Smooth muscle cell (in vitro differentiated cells): ENCODE measurements around the gene TSR3. TPM values are rescaled to one million over a fixed set of nuclear protein-coding genes. Genes with fewer than 3 reads are reported as not detected.

Experiments used
- DNase-seq: peaks from one replicate; lab custom pipeline; 2025; ENCODE audit not compliant: unreplicated experiment; lab: John Stamatoyannopoulos, UW
- H2AFZ ChIP-seq: fragments of 200-600 bp; sonication (generic); 2 replicates; pipeline ENCODE4 v1.6.0; 2016; ENCODE audit warnings: antibody characterized with exemption, low read depth, mild to moderate bottlenecking
- H3F3A ChIP-seq: fragments of 200-600 bp; sonication (generic); 2 replicates; pipeline ENCODE4 v1.6.0; 2017; ENCODE audit warnings: antibody characterized with exemption, low read depth
- H3K27ac ChIP-seq: fragments of 200-600 bp; sonication (generic); 2 replicates; pipeline ENCODE4 v1.5.1; 2016; ENCODE audit warnings: low read depth, mild to moderate bottlenecking
- H3K27me3 ChIP-seq: fragments of 200-600 bp; sonication (generic); 2 replicates; pipeline ENCODE4 v1.6.1; 2016; ENCODE audit warnings: low read depth, mild to moderate bottlenecking
- H3K36me3 ChIP-seq: fragments of 200-600 bp; sonication (generic); 2 replicates; pipeline ENCODE4 v1.5.1; 2016; ENCODE audit warnings: low read depth
- H3K4me1 ChIP-seq: fragments of 200-600 bp; sonication (generic); 2 replicates; pipeline ENCODE4 v1.5.1; 2016; ENCODE audit warnings: low read depth
- H3K4me2 ChIP-seq: fragments of 200-600 bp; sonication (generic); 2 replicates; pipeline ENCODE4 v1.6.0; 2016; ENCODE audit warnings: mild to moderate bottlenecking
- H3K4me3 ChIP-seq: fragments of 200-600 bp; sonication (generic); 2 replicates; pipeline ENCODE4 v1.5.1; 2016; ENCODE audit warnings: mild to moderate bottlenecking
- H3K79me2 ChIP-seq: fragments of 200-600 bp; sonication (generic); 2 replicates; pipeline ENCODE4 v1.6.0; 2016; ENCODE audit warnings: low read depth, mild to moderate bottlenecking
- H3K9ac ChIP-seq: fragments of 200-600 bp; sonication (generic); 2 replicates; pipeline ENCODE4 v1.6.0; 2016; ENCODE audit warnings: low read depth
- H3K9me3 ChIP-seq: fragments of 200-600 bp; sonication (generic); replicated peaks from 2 replicates; pipeline ENCODE4 v1.5.1; 2016; ENCODE audit warnings: low read depth
- H4K20me1 ChIP-seq: fragments of 200-600 bp; sonication (generic); 2 replicates; pipeline ENCODE4 v1.6.0; 2016; ENCODE audit warnings: low read depth
- WGBS: methylation state at CpG from one replicate; pipeline ENCODE4 v1.1.7; 2016; ENCODE audit warnings: low lambda C conversion rate; 5-methylcytosine and 5-hydroxymethylcytosine counted together
- polyA plus RNA-seq: library from polyadenylated mRNA; unstranded; fragments of >200 nt; fragmentation: Nextera tagmentation; extraction: Ambion mirVana; gene quantifications from 2 replicates; pipeline ENCODE4 v1.2.1, GENCODE V29; 2016
- total RNA-seq: library from RNA; depleted of rRNA; stranded (reverse); fragments of >200 nt; gene quantifications from 2 replicates; pipeline ENCODE4 v1.2.3, GENCODE V29; 2014
- TF ChIP-seq, protein P1 (sequence below): fragments of 200-600 bp; sonication (generic); IDR thresholded peaks from 2 replicates; pipeline ENCODE4 v1.5.1; 2017; ENCODE audit warnings: borderline replicate concordance, mild to moderate bottlenecking, antibody characterized with exemption; ENCODE audit not compliant: insufficient read depth, poor library complexity, severe bottlenecking

Gene TSR3
- total and polyA plus RNA-seq, 2 experiments from 2014 or later = 54.9 to 142 TPM

- Histone ChIP-seq H3K79me2 (no peaks in the 10 kb centered on the region), H3K9me3 (no peaks in the 10 kb centered on the region), H4K20me1 (no peaks in the 10 kb centered on the region), H3K9ac (no peak overlapping the region), H3K27ac (no peak overlapping the region), H3K4me1 (no peaks in the 10 kb centered on the region), H3K36me3 (no peaks in the 10 kb centered on the region), H3F3A (no peaks in the 10 kb centered on the region), H2AFZ (no peak overlapping the region), H3K27me3 (no peaks in the 10 kb centered on the region), H3K4me3 (peak overlapping the region; percentile 37), H3K4me2 (peak overlapping the region; percentile 80)
- WGBS = 50% methylated on average over 42 of the region's 44 CpGs
- no peak for DNase-seq
- TF ChIP-seq, protein P1, sequence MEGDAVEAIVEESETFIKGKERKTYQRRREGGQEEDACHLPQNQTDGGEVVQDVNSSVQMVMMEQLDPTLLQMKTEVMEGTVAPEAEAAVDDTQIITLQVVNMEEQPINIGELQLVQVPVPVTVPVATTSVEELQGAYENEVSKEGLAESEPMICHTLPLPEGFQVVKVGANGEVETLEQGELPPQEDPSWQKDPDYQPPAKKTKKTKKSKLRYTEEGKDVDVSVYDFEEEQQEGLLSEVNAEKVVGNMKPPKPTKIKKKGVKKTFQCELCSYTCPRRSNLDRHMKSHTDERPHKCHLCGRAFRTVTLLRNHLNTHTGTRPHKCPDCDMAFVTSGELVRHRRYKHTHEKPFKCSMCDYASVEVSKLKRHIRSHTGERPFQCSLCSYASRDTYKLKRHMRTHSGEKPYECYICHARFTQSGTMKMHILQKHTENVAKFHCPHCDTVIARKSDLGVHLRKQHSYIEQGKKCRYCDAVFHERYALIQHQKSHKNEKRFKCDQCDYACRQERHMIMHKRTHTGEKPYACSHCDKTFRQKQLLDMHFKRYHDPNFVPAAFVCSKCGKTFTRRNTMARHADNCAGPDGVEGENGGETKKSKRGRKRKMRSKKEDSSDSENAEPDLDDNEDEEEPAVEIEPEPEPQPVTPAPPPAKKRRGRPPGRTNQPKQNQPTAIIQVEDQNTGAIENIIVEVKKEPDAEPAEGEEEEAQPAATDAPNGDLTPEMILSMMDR = no peak
Observed at GRCh38 chr16:1343428-1344242, 8.0 kb downstream of the TSR3 start.

GRCh38 chr16:1342526-1343427 lies 8.9 kb downstream of the TSR3 start:
- no peaks in the 10 kb centered on the region for H3K9me3 ChIP-seq
- TF ChIP-seq, protein P1 = no peak
- no peak overlapping the region for H3K27ac ChIP-seq
- no peaks in the 10 kb centered on the region for H4K20me1 ChIP-seq
- WGBS = 12% methylated on average over 34 of the region's 49 CpGs
- H3K4me1 ChIP-seq = no peaks in the 10 kb centered on the region
- peak; percentile 23 for DNase-seq
- no peaks in the 10 kb centered on the region for H3F3A ChIP-seq
- H3K4me2 ChIP-seq = peak overlapping the region; percentile 80
- H3K4me3 ChIP-seq = peak overlapping the region; percentile 37
- H3K79me2 ChIP-seq = no peaks in the 10 kb centered on the region
- H2AFZ ChIP-seq = no peak overlapping the region
- no peaks in the 10 kb centered on the region for H3K36me3 ChIP-seq
- H3K9ac ChIP-seq = no peak overlapping the region
- no peaks in the 10 kb centered on the region for H3K27me3 ChIP-seq

GRCh38 chr16:1341495-1342420 lies 9.9 kb downstream of the TSR3 start:
- Histone ChIP-seq H3K4me1 (no peaks in the 10 kb centered on the region), H3K4me3 (no peak overlapping the region), H3K9me3 (no peaks in the 10 kb centered on the region), H3K4me2 (no peak overlapping the region), H2AFZ (no peak overlapping the region), H4K20me1 (no peaks in the 10 kb centered on the region), H3K36me3 (no peaks in the 10 kb centered on the region), H3K9ac (no peak overlapping the region), H3F3A (no peaks in the 10 kb centered on the region), H3K27ac (no peak overlapping the region), H3K79me2 (no peaks in the 10 kb centered on the region), H3K27me3 (peaks cover 6% of the 10 kb centered on the region)
- WGBS = 89% methylated on average over 39 of the region's 39 CpGs
- no peak for DNase-seq
- TF ChIP-seq, protein P1 = no peak
